SK-N-SH (cell line): ENCODE results near the gene OPCML. TPM values are rescaled to one million over a fixed set of nuclear protein-coding genes. Genes with fewer than 3 reads are reported as not detected.

ENCODE experiments used
- CTCF ChIA-PET: fragments of 300-600, 350-600 bp; formaldehyde crosslinking; extraction: SDS; loops from one replicate; lab custom pipeline; 2021; lab: Yijun Ruan, JAX
- POLR2A ChIA-PET: fragments of 350-600 bp; sonication (Branson Sonifier 250); formaldehyde crosslinking; extraction: SDS; loops from one replicate; lab custom pipeline; 2020; ENCODE audit warnings: antibody characterized with exemption, inconsistent platforms; lab: Yijun Ruan, JAX
- DNase-seq: peaks from one replicate; pipeline ENCODE4 v3.0.0; 2012
- H2AFZ ChIP-seq: fragments of 200-600 bp; sonication (generic); 2 replicates; pipeline ENCODE4 v1.8.1; 2016; ENCODE audit warnings: antibody characterized with exemption, mild to moderate bottlenecking, low read depth
- H3F3A ChIP-seq: fragments of 200-600 bp; sonication (generic); replicated peaks from 2 replicates; pipeline ENCODE3; 2016; ENCODE audit warnings: antibody characterized with exemption, mild to moderate bottlenecking; ENCODE audit not compliant: insufficient read depth
- H3K27ac ChIP-seq, 2 experiments: fragments of 200-500 bp in 1 of 2; fragments of 200-600 bp in 1 of 2; sonication (Bioruptor generic) in 1 of 2; sonication (generic), shearing (Covaris generic) in 1 of 2; 2 replicates each; pipeline versions ENCODE4 v1.5.1 to v1.6.1; 2014 to 2016; ENCODE audit warnings: low read depth in 2 of 2, inconsistent platforms in 1 of 2, low read length in 1 of 2, mild to moderate bottlenecking in 1 of 2, mixed read lengths in 1 of 2
- H3K27me3 ChIP-seq: fragments of 200-600 bp; sonication (generic), shearing (Covaris generic); 2 replicates; pipeline ENCODE4 v1.6.1; 2016; ENCODE audit warnings: mixed run types; ENCODE audit not compliant: insufficient read depth
- H3K36me3 ChIP-seq, 2 experiments: fragments of 200-500 bp in 1 of 2; fragments of 200-600 bp in 1 of 2; sonication (Bioruptor generic) in 1 of 2; sonication (generic) in 1 of 2; replicated peaks in 1 of 2; 2 replicates each; pipeline versions ENCODE3 to v1.5.1; 2014 to 2016; ENCODE audit warnings: low read length in 1 of 2, mild to moderate bottlenecking in 1 of 2; ENCODE audit not compliant: insufficient read depth in 2 of 2, control insufficient read depth in 1 of 2
- H3K4me1 ChIP-seq, 2 experiments: fragments of 200-500 bp in 1 of 2; fragments of 200-600 bp in 1 of 2; sonication (Bioruptor generic) in 1 of 2; sonication (generic), shearing (Covaris generic) in 1 of 2; 2 replicates each; pipeline versions ENCODE4 v1.5.1 to v1.6.1; 2014 to 2016; ENCODE audit warnings: low read depth in 1 of 2, low read length in 1 of 2, mixed run types in 1 of 2; ENCODE audit not compliant: insufficient read depth in 2 of 2, control insufficient read depth in 1 of 2
- H3K4me2 ChIP-seq: fragments of 200-600 bp; sonication (generic), shearing (Covaris generic); 2 replicates; pipeline ENCODE4 v1.6.1; 2017; ENCODE audit warnings: mixed run types
- H3K4me3 ChIP-seq, 2 experiments: fragments of 200-500 bp in 1 of 2; fragments of 200-600 bp in 1 of 2; sonication (Bioruptor generic) in 1 of 2; sonication (generic), shearing (Covaris generic) in 1 of 2; 2 replicates each; pipeline versions ENCODE4 v1.5.1 to v1.8.1; 2014 to 2016; ENCODE audit warnings: low read depth in 2 of 2, inconsistent platforms in 1 of 2, low read length in 1 of 2, mild to moderate bottlenecking in 1 of 2, mixed read lengths in 1 of 2, moderate library complexity in 1 of 2
- H3K79me2 ChIP-seq: fragments of 200-600 bp; sonication (generic); 2 replicates; pipeline ENCODE4 v1.8.1; 2017; ENCODE audit warnings: mild to moderate bottlenecking; ENCODE audit not compliant: insufficient read depth
- H3K9ac ChIP-seq: fragments of 200-600 bp; sonication (generic); 2 replicates; pipeline ENCODE4 v1.6.1; 2017; ENCODE audit warnings: mixed run types
- H3K9me2 ChIP-seq: fragments of 200-600 bp; sonication (generic); 2 replicates; pipeline ENCODE4 v1.6.1; 2017; ENCODE audit warnings: mixed run types
- H3K9me3 ChIP-seq: fragments of 200-600 bp; sonication (generic); 2 replicates; pipeline ENCODE4 v1.6.1; 2017; ENCODE audit warnings: mixed run types, mild to moderate bottlenecking, moderate library complexity
- H4K20me1 ChIP-seq: fragments of 200-600 bp; sonication (generic); 2 replicates; pipeline ENCODE4 v1.6.1; 2017; ENCODE audit warnings: mild to moderate bottlenecking, mixed run types; ENCODE audit not compliant: insufficient read depth
- CTCF ChIP-seq: fragments of 200-600 bp; sonication (generic); IDR thresholded peaks from 2 replicates; pipeline ENCODE4 v1.6.1; 2017; ENCODE audit warnings: antibody characterized with exemption, mild to moderate bottlenecking, moderate library complexity
- EZH2phosphoT487 ChIP-seq: fragments of 200-600 bp; sonication (generic); IDR thresholded peaks from 2 replicates; pipeline ENCODE4 v1.6.1; 2017; ENCODE audit warnings: low read depth, mixed run types, mild to moderate bottlenecking, antibody characterized with exemption, moderate library complexity, borderline replicate concordance
- GATA2 ChIP-seq: sonication (generic); formaldehyde crosslinking; IDR thresholded peaks from 2 replicates; pipeline ENCODE4 v1.5.0; 2020; ENCODE audit warnings: mild to moderate bottlenecking, missing genetic modification reagents
- RAD21 ChIP-seq: IDR thresholded peaks from 2 replicates; pipeline ENCODE4 v1.6.1; 2012; ENCODE audit warnings: mild to moderate bottlenecking, low read length
- RCOR1 ChIP-seq: fragments of 150-350 bp; IDR thresholded peaks from 2 replicates; pipeline ENCODE4 v1.6.1; 2017; ENCODE audit warnings: antibody characterized with exemption, low read length
- RFX5 ChIP-seq: IDR thresholded peaks from 2 replicates; pipeline ENCODE4 v1.6.1; 2012; ENCODE audit warnings: mild to moderate bottlenecking, improper control_type of control experiment, low read length
- SMC3 ChIP-seq: IDR thresholded peaks from 2 replicates; pipeline ENCODE4 v1.6.1; 2012; ENCODE audit warnings: low read depth, low read length, improper control_type of control experiment
- USF1 ChIP-seq: IDR thresholded peaks from 2 replicates; pipeline ENCODE4 v1.4.0; 2012; ENCODE audit warnings: low read depth, borderline replicate concordance
- WGBS: methylation state at CpG from one replicate; pipeline ENCODE4 v1.1.6; 2017; ENCODE audit warnings: low lambda C conversion rate; 5-methylcytosine and 5-hydroxymethylcytosine counted together
- polyA plus RNA-seq, 3 experiments: library from polyadenylated mRNA; depleted of rRNA; stranded (reverse); fragments of >200 nt; gene quantifications; 2 replicates each; pipeline ENCODE4 v1.2.3, GENCODE V29; 2012

The OPCML gene
- polyA plus RNA-seq, 1 of the 3 experiments (the other 2 are of a cell fraction): not detected

GRCh38 chr11:133134314-133135173, 397.8 kb downstream of the OPCML start:
- Histone ChIP-seq H3K4me1 (no peaks in the 10 kb centered on the region; a peak in 1 of 4 replicates), H2AFZ (no peak overlapping the region), H3K79me2 (no peaks in the 10 kb centered on the region), H3K9ac (no peak overlapping the region), H3K9me2 (no peaks in the 10 kb centered on the region), H3K4me3 (peak overlapping the region in 1 of 2 experiments; percentile 50; a peak in 1 of 4 replicates), H3K4me2 (no peak overlapping the region), H3K27ac (no peak overlapping the region), H3K36me3 (no peaks in the 10 kb centered on the region), H3K9me3 (no peaks in the 10 kb centered on the region), H3K27me3 (no peaks in the 10 kb centered on the region), H3F3A (no peaks in the 10 kb centered on the region), H4K20me1 (no peaks in the 10 kb centered on the region)
- peak; percentile 68 for DNase-seq
- ChIA-PET POLR2A (no interaction called here), CTCF (interaction anchor here (0.5 to 5.1 kb wide), 54 partner anchors 8 to 1377 kb away, joined by 3 to 72 read pairs (median 4); partner anchors contain the start of gene SPATA19)
- 2% methylated on average over 2 of the region's 11 CpGs for WGBS
- TF ChIP-seq RFX5 (no peak), SMC3 (peak; percentile 71; the same call in 1 of the 2 replicates), CTCF (peak; percentile 44), RAD21 (peak; percentile 74), RCOR1 (no peak)

GRCh38 chr11:133133606-133134005, 398.7 kb downstream of the OPCML start:
- Histone ChIP-seq H3K9ac (no peak overlapping the region), H3F3A (no peaks in the 10 kb centered on the region), H2AFZ (no peak overlapping the region), H4K20me1 (no peaks in the 10 kb centered on the region), H3K9me2 (no peaks in the 10 kb centered on the region), H3K27ac (no peak overlapping the region), H3K27me3 (no peaks in the 10 kb centered on the region), H3K9me3 (no peaks in the 10 kb centered on the region), H3K4me2 (no peak overlapping the region), H3K4me3 (no peak overlapping the region), H3K79me2 (no peaks in the 10 kb centered on the region), H3K36me3 (no peaks in the 10 kb centered on the region), H3K4me1 (no peaks in the 10 kb centered on the region; a peak in 1 of 4 replicates)
- DNase-seq: no peak
- no peak for TF ChIP-seq EZH2phosphoT487
- TF ChIP-seq USF1: no peak
- TF ChIP-seq GATA2 (CRISPR knock-in tag): no peak
- TF ChIP-seq CTCF: no peak
- CTCF ChIA-PET: interaction anchor here (0.9 to 5.1 kb wide), 18 partner anchors 11 to 707 kb away, joined by 3 to 72 read pairs (median 8); no protein-coding TSS in a partner anchor
- 27% methylated on average over 4 of the region's 4 CpGs for WGBS
- POLR2A ChIA-PET: no interaction called here
